ENCODE data around the gene TMEM129. TPM values are rescaled to one million over a fixed set of nuclear protein-coding genes. Genes with fewer than 3 reads are reported as not detected.

The TMEM129 gene
- total and polyA plus RNA-seq, 2 experiments from 2014 or later: 137 to 174 TPM

GRCh38 chr4:1720163-1720983 is 750 bp downstream of the TMEM129 start:
- H3K4me3 ChIP-seq: peak overlapping the region; percentile 68
- no peaks in the 10 kb centered on the region for H3K9me3 ChIP-seq (ENCODE audit: low read depth)
- no peak for TF ChIP-seq CTCF (IDR thresholded peaks at IDR 0.05; ENCODE audit: low read depth, low read length)
- H3K4me1 ChIP-seq (ENCODE audit: low read depth): peaks cover 11% of the 10 kb centered on the region
- peak; percentile 53 to 71 for DNase-seq (ENCODE audit: low read depth in 1 of 2, low spot score in 1 of 2)
- peaks cover 4% of the 10 kb centered on the region for H3K36me3 ChIP-seq
- no peaks in the 10 kb centered on the region for H3K27me3 ChIP-seq
- peak overlapping the region; percentile 85 for H3K27ac ChIP-seq

GRCh38 chr4:1718095-1718850 is 2.9 kb downstream of the TMEM129 start:
- no peak for TF ChIP-seq CTCF (IDR thresholded peaks at IDR 0.05; ENCODE audit: low read depth, low read length)

DNA sequence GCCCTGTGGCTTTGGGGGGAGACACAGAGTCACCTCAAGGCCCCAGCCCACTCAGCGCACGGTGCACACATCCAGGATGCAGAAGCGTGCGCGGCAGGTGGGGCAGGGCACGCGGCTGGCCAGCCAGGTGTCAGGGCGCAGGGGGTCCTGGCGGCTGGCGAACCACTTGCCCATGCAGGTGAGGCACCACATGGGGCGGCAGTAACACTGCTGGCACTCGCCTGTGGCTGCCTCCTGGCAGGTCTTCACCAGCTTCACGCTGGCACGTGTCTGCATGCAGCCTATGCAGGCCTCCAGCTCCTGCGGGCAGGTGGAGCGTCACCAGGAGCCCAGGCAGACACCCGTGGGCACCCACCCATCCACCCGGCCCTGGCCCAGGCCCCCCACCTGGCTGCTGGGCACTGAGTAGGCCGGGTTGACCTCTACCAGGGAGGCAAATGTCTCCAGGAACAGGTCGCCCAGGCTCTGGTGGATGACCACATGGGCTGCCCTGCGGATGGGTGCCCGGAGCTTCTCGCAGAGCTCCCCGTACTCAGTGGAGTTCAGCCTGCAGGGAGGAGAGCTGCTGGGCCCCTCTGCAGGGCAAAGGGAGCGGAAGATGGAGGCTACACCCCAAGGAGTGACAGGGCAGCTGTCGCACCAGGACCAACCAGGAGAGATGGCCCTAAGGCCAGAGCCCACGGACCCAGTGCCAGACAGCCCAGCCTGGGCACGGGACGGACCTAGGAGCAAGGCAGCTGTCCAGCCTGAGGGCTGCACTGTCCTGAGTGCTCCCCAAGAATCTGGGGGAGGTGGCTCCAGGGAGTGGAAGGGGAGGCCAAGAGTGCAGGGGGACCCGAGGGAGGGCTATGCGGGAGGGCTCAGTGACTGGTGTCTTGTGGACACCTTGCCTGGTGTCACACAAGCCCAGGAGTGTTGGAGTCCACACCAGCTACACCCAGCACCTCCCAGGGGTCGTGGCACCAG is 3.7 kb downstream of the TMEM129 start:
- no peak for DNase-seq (ENCODE audit: low read depth in 1 of 2, low spot score in 1 of 2)
- H3K4me3 ChIP-seq: no peak overlapping the region
- no peaks in the 10 kb centered on the region for H3K9me3 ChIP-seq (ENCODE audit: low read depth)
- H3K27me3 ChIP-seq: no peaks in the 10 kb centered on the region
- no peak overlapping the region for H3K27ac ChIP-seq
- peaks cover 11% of the 10 kb centered on the region for H3K4me1 ChIP-seq (ENCODE audit: low read depth)
- peaks cover 4% of the 10 kb centered on the region for H3K36me3 ChIP-seq
- no peak for TF ChIP-seq CTCF (IDR thresholded peaks at IDR 0.05; ENCODE audit: low read depth, low read length)

More at GRCh38 chr4:1718095-1718850, 2.9 kb downstream of the TMEM129 start:
- H3K4me1 ChIP-seq (ENCODE audit: low read depth): peaks cover 11% of the 10 kb centered on the region
- no peaks in the 10 kb centered on the region for H3K9me3 ChIP-seq (ENCODE audit: low read depth)
- no peak overlapping the region for H3K27ac ChIP-seq
- no peak for DNase-seq (ENCODE audit: low read depth in 1 of 2, low spot score in 1 of 2)
- peaks cover 4% of the 10 kb centered on the region for H3K36me3 ChIP-seq
- no peak overlapping the region for H3K4me3 ChIP-seq
- no peaks in the 10 kb centered on the region for H3K27me3 ChIP-seq

- DNase-seq (ENCODE audit: low read depth in 1 of 2, low spot score in 1 of 2): no peak
- no peak overlapping the region for H3K4me3 ChIP-seq
- peaks cover 4% of the 10 kb centered on the region for H3K36me3 ChIP-seq
- H3K27me3 ChIP-seq: no peaks in the 10 kb centered on the region
- H3K9me3 ChIP-seq (ENCODE audit: low read depth): no peaks in the 10 kb centered on the region
- H3K4me1 ChIP-seq (ENCODE audit: low read depth): peaks cover 11% of the 10 kb centered on the region
- no peak overlapping the region for H3K27ac ChIP-seq
- TF ChIP-seq CTCF (IDR thresholded peaks at IDR 0.05; ENCODE audit: low read depth, low read length): no peak
Observed at GRCh38 chr4:1716065-1716945, 4.8 kb downstream of the TMEM129 start.
